ENCODE measurements around the gene CAMK2N2.

- TF ChIP-seq ZBTB7A (IDR thresholded peaks at IDR 0.05; ENCODE audit: low read depth) = no peak
- no peak for TF ChIP-seq RAD21 (IDR thresholded peaks at IDR 0.05; ENCODE audit: low read depth)
These were observed 44.2 kb upstream of the CAMK2N2 start for GRCh38 chr3:184305577-184305976.

Data from Ishikawa (cell line).